ENCODE data around the gene APC.
A peak's percentile ranks its signal among the peaks of the same experiment; 100 is the strongest.
"Not testable (repeated sequence)": the region's sequence is repeated elsewhere in the genome, so short reads cannot be mapped to it uniquely, and the experiment has no call there.

APC gene
- total RNA-seq: 77.4 to 114 (median 108) reads per million in 4 experiments

- peak; percentile 74 for DNase-seq
Measured at GRCh38 chr5:112737463-112738190, at the start of gene APC. APC (plus strand) TSS chr5:112737885; CDS start chr5:112754891, 17,006 bp downstream.

- no peak for DNase-seq
Measured at GRCh38 chr5:112689155-112689909, 48.4 kb upstream of the APC start.

- no peak for DNase-seq
Measured at GRCh38 chr5:112690605-112691338, 46.9 kb upstream of the APC start.

- DNase-seq: no peak
Measured at GRCh38 chr5:112691339-112691680, 46.4 kb upstream of the APC start.

- no peak for DNase-seq
Measured at GRCh38 chr5:112691758-112692157, 45.9 kb upstream of the APC start.

GRCh38 chr5:112692472-112692871 is 45.2 kb upstream of the APC start:
- DNase-seq: no peak

- DNase-seq: no peak
Measured at GRCh38 chr5:112693301-112693700, 44.4 kb upstream of the APC start.

- no peak for DNase-seq
Measured at GRCh38 chr5:112694853-112695709, 42.6 kb upstream of the APC start.

GRCh38 chr5:112696786-112697185 is 40.9 kb upstream of the APC start:
- DNase-seq: no peak

- no peak for DNase-seq
Measured at GRCh38 chr5:112697322-112697721, 40.4 kb upstream of the APC start.

GRCh38 chr5:112697833-112698232 is 39.9 kb upstream of the APC start:
- no peak for DNase-seq

GRCh38 chr5:112703866-112704820 is 33.5 kb upstream of the APC start:
- no peak for DNase-seq

- no peak for DNase-seq
Measured at GRCh38 chr5:112706446-112707016, 31.2 kb upstream of the APC start.

GRCh38 chr5:112707187-112708102 is 30.2 kb upstream of the APC start:
- peak; percentile 92 for DNase-seq

GRCh38 chr5:112708103-112708622 is 29.5 kb upstream of the APC start:
- no peak for DNase-seq

GRCh38 chr5:112709416-112709815 is 28.3 kb upstream of the APC start:
- DNase-seq: no peak

GRCh38 chr5:112710896-112711295 is 26.8 kb upstream of the APC start:
- no peak for DNase-seq

GRCh38 chr5:112711436-112711835 is 26.2 kb upstream of the APC start:
- DNase-seq: no peak

GRCh38 chr5:112713206-112713605 is 24.5 kb upstream of the APC start:
- no peak for DNase-seq

GRCh38 chr5:112716895-112717294 is 20.8 kb upstream of the APC start:
- DNase-seq: not testable (repeated sequence)

All from effector CD8-positive, alpha-beta T cell (primary cell).